Stomach (tissue), 9 donors: ENCODE measurements around the gene GPC6. TPM values are rescaled to one million over a fixed set of nuclear protein-coding genes. Genes with fewer than 3 reads are reported as not detected.

Experiments
- DNase-seq, 2 donors: peaks; one replicate each; pipeline versions ENCODE4 v3.0.0 to v3.0.0-alpha.2; 2013 to 2019
- H3K27ac ChIP-seq, 5 donors: fragments of 200-600 bp in 4 of 5; sonication (generic) in 4 of 5; one replicate each; pipeline ENCODE4 v1.5.1; 2013 to 2019; ENCODE audit warnings: mild to moderate bottlenecking in 1 of 5, moderate library complexity in 1 of 5
- H3K27me3 ChIP-seq, 3 donors: fragments of 200-600 bp; sonication (generic); one replicate each; pipeline ENCODE4 v1.5.1; 2017 to 2019; ENCODE audit warnings: mixed run types in 1 of 3
- H3K36me3 ChIP-seq, 4 donors: fragments of 200-600 bp; sonication (generic); 1 replicate in 3 of 4; 2 replicates in 1 of 4; pipeline ENCODE4 v1.5.1; 2016 to 2019
- H3K4me1 ChIP-seq, 4 donors: fragments of 200-600 bp; sonication (generic); one replicate each; pipeline ENCODE4 v1.5.1; 2016 to 2019
- H3K4me3 ChIP-seq, 4 donors: fragments of 200-600 bp; sonication (generic) in 3 of 4; one replicate each; pipeline ENCODE4 v1.5.1; 2016 to 2019; ENCODE audit warnings: mild to moderate bottlenecking in 1 of 4
- H3K9me3 ChIP-seq, 4 donors: fragments of 200-600 bp; sonication (generic); one replicate each; pipeline ENCODE4 v1.5.1; 2016 to 2019
- CTCF ChIP-seq, 7 experiments: fragments of 450-650 bp in 4 of 7; fragments of 200-600 bp in 3 of 7; sonication (generic) in 3 of 7; IDR thresholded peaks; one replicate each; pipeline ENCODE4 v1.5.1; 2016 to 2019; ENCODE audit warnings: antibody characterized with exemption in 7 of 7, control low read depth in 2 of 7, mild to moderate bottlenecking in 1 of 7
- EP300 ChIP-seq: sonication (generic); formaldehyde crosslinking; IDR thresholded peaks from one replicate; pipeline ENCODE4 v1.6.1; 2017; ENCODE audit warnings: antibody characterized with exemption
- POLR2A ChIP-seq, 4 donors: fragments of 450-650 bp; IDR thresholded peaks; one replicate each; pipeline ENCODE4 v1.6.1; 2016; ENCODE audit warnings: antibody characterized with exemption in 4 of 4, control low read depth in 2 of 4, mild to moderate bottlenecking in 1 of 4, moderate library complexity in 1 of 4
- POLR2AphosphoS5 ChIP-seq, 3 donors: sonication (generic); formaldehyde crosslinking; IDR thresholded peaks; one replicate each; pipeline ENCODE4 v1.6.1; 2016; ENCODE audit warnings: antibody characterized with exemption in 3 of 3
- WGBS, 5 donors: extraction: QIAGEN DNeasy Blood & Tissue Kit in 3 of 5; methylation state at CpG; one replicate each; pipeline versions ENCODE4 v1.1.5 to v1.1.7; 2013 to 2018; 5-methylcytosine and 5-hydroxymethylcytosine counted together
- intact Hi-C: fragments of 100-400 bp; cut with DNase I; formaldehyde crosslinking; loops from one replicate; pipeline ENCODE4 v1.15.1; 2023; ENCODE audit warnings: low total_unique reads
- polyA plus RNA-seq, 3 donors: library from polyadenylated mRNA; stranded (reverse); fragments of 200-250 nt; gene quantifications; one replicate each; pipeline ENCODE4 v1.2.3, GENCODE V29; 2013
- total RNA-seq, 5 donors: library from RNA; depleted of rRNA; stranded (reverse); fragments of >200 nt; gene quantifications; one replicate each; pipeline versions ENCODE4 v1.1.0 to v1.2.3, GENCODE V29; 2014 to 2016
- donor health status: healthy with polysubstance abuse.
- donor health status: Bipolar disorder and iron deficiency.
- donor health status: healthy.

The GPC6 gene
- total and polyA plus RNA-seq, 8 donors: 0.70 to 52.7 (median 5.6) TPM

GRCh38 chr13:93767180-93767916, 540.7 kb downstream of the GPC6 start:
- TF ChIP-seq POLR2A (IDR thresholded peaks at IDR 0.05) (no peak), CTCF (IDR thresholded peaks at IDR 0.05) (no peak)
- no peak overlapping the region for H3K4me3 ChIP-seq
- no peaks in the 10 kb centered on the region for H3K27me3 ChIP-seq
- intact Hi-C loops: no loop called here
- H3K36me3 ChIP-seq: no peaks in the 10 kb centered on the region
- 39 to 56% (median 50%) methylated on average over 10 of the region's 10 CpGs for WGBS, 5 donors
- no peak overlapping the region for H3K27ac ChIP-seq
- no peaks in the 10 kb centered on the region for H3K4me1 ChIP-seq
- no peak for DNase-seq
- no peaks in the 10 kb centered on the region for H3K9me3 ChIP-seq

GRCh38 chr13:93767917-93768409, 541.4 kb downstream of the GPC6 start:
- TF ChIP-seq POLR2AphosphoS5 (IDR thresholded peaks at IDR 0.05) (no peak), CTCF (IDR thresholded peaks at IDR 0.05) (no peak), POLR2A (IDR thresholded peaks at IDR 0.05) (no peak), EP300 (no peak)
- Histone ChIP-seq H3K27ac (no peak overlapping the region), H3K27me3 (no peaks in the 10 kb centered on the region), H3K9me3 (no peaks in the 10 kb centered on the region), H3K36me3 (no peaks in the 10 kb centered on the region), H3K4me1 (no peaks in the 10 kb centered on the region), H3K4me3 (no peak overlapping the region)
- peak in 1 of 2 donors; percentile 36 for DNase-seq
- intact Hi-C loops: no loop called here
- 36 to 63% (median 55%) methylated on average over 4 of the region's 4 CpGs for WGBS, 5 donors

GRCh38 chr13:93769101-93769500, 542.5 kb downstream of the GPC6 start:
- 53 to 68% (median 55%) methylated on average over 3 of the region's 3 CpGs for WGBS, 5 donors
- Histone ChIP-seq H3K4me1 (no peaks in the 10 kb centered on the region), H3K4me3 (no peak overlapping the region), H3K36me3 (no peaks in the 10 kb centered on the region), H3K27me3 (no peaks in the 10 kb centered on the region), H3K9me3 (no peaks in the 10 kb centered on the region), H3K27ac (no peak overlapping the region)
- intact Hi-C loops: no loop called here
- TF ChIP-seq POLR2AphosphoS5 (IDR thresholded peaks at IDR 0.05) (no peak), EP300 (no peak), CTCF (IDR thresholded peaks at IDR 0.05) (no peak), POLR2A (IDR thresholded peaks at IDR 0.05) (no peak)
- peak in 1 of 2 donors; percentile 70 for DNase-seq

- intact Hi-C loops: no loop called here
- TF ChIP-seq POLR2AphosphoS5 (IDR thresholded peaks at IDR 0.05): no peak
- TF ChIP-seq EP300: no peak
- TF ChIP-seq CTCF (IDR thresholded peaks at IDR 0.05): no peak
- TF ChIP-seq POLR2A (IDR thresholded peaks at IDR 0.05): no peak
- Histone ChIP-seq H3K9me3 (no peaks in the 10 kb centered on the region), H3K4me3 (no peak overlapping the region), H3K27me3 (no peaks in the 10 kb centered on the region), H3K27ac (no peak overlapping the region), H3K36me3 (no peaks in the 10 kb centered on the region), H3K4me1 (no peaks in the 10 kb centered on the region)
- no peak for DNase-seq
- 57 to 83% (median 73%) methylated on average over 1 of the region's 1 CpG for WGBS, 5 donors
Observed at GRCh38 chr13:93769607-93770006, 543.0 kb downstream of the GPC6 start.
